Ascending aorta (tissue), 2 donors: ENCODE measurements around the gene MYH7B. TPM values are rescaled to one million over a fixed set of nuclear protein-coding genes. Genes with fewer than 3 reads are reported as not detected.

Source experiments
- DNase-seq, 2 donors: peaks; one replicate each; pipeline ENCODE4 v3.0.0-alpha.2; 2019; ENCODE audit warnings: low spot score in 2 of 2
- H3K27ac ChIP-seq, 2 donors: fragments of 200-600 bp; sonication (generic); one replicate each; pipeline ENCODE4 v1.5.1; 2016 to 2017; ENCODE audit warnings: mild to moderate bottlenecking in 1 of 2
- H3K27me3 ChIP-seq: fragments of 200-600 bp; sonication (generic); one replicate; pipeline ENCODE4 v1.5.1; 2017
- H3K36me3 ChIP-seq, 2 donors: fragments of 200-600 bp; sonication (generic); one replicate each; pipeline ENCODE4 v1.5.1; 2016
- H3K4me1 ChIP-seq, 2 donors: fragments of 200-600 bp; sonication (generic); one replicate each; pipeline ENCODE4 v1.5.1; 2016 to 2017; ENCODE audit warnings: mild to moderate bottlenecking in 1 of 2
- H3K4me3 ChIP-seq, 2 donors: fragments of 200-600 bp; sonication (generic); one replicate each; pipeline ENCODE4 v1.5.1; 2016 to 2017; ENCODE audit warnings: mild to moderate bottlenecking in 1 of 2
- H3K9me3 ChIP-seq, 2 donors: fragments of 200-600 bp; sonication (generic); one replicate each; pipeline ENCODE4 v1.5.1; 2016
- CTCF ChIP-seq, 3 experiments: fragments of 200-600 bp in 2 of 3; fragments of 450-650 bp in 1 of 3; sonication (generic) in 2 of 3; IDR thresholded peaks; one replicate each; pipeline ENCODE4 v1.5.1; 2016 to 2019; ENCODE audit warnings: antibody characterized with exemption in 3 of 3, mild to moderate bottlenecking in 1 of 3, moderate library complexity in 1 of 3
- intact Hi-C: fragments of 100-400 bp; cut with DNase I; formaldehyde crosslinking; loops from one replicate; pipeline ENCODE4 v1.15.1; 2023
- total RNA-seq: library from RNA; depleted of rRNA; stranded (reverse); fragments of >200 nt; gene quantifications from one replicate; pipeline ENCODE4 v1.1.0, GENCODE V29; 2016

MYH7B gene
- total RNA-seq, 1 donor from 2014 or later, result 4.7 TPM

- no peak for TF ChIP-seq CTCF (IDR thresholded peaks at IDR 0.05)
- Histone ChIP-seq H3K9me3 (no peaks in the 10 kb centered on the region), H3K27ac (peak overlapping the region in 1 of 2 donors; percentile 63), H3K4me1 (peaks cover 0 to 19% of the 10 kb centered on the region in 2 donors), H3K36me3 (peaks cover 54 to 73% of the 10 kb centered on the region in 2 donors), H3K27me3 (no peaks in the 10 kb centered on the region), H3K4me3 (no peak overlapping the region)
- intact Hi-C loops, result no loop called here
- DNase-seq, result no peak
Observed at GRCh38 chr20:34925341-34925740, 30.3 kb upstream of the MYH7B start.

GRCh38 chr20:34925981-34926380 is 29.7 kb upstream of the MYH7B start:
- H3K4me1 ChIP-seq, result peaks cover 0 to 19% of the 10 kb centered on the region in 2 donors
- peaks cover 49 to 71% of the 10 kb centered on the region in 2 donors for H3K36me3 ChIP-seq
- H3K4me3 ChIP-seq, result no peak overlapping the region
- H3K27me3 ChIP-seq, result no peaks in the 10 kb centered on the region
- intact Hi-C loops, result no loop called here
- peak overlapping the region; percentile 24 to 63 for H3K27ac ChIP-seq
- no peak for DNase-seq
- H3K9me3 ChIP-seq, result no peaks in the 10 kb centered on the region
- no peak for TF ChIP-seq CTCF (IDR thresholded peaks at IDR 0.05)

- Histone ChIP-seq H3K4me1 (peaks cover 0 to 19% of the 10 kb centered on the region in 2 donors), H3K27ac (peak overlapping the region; percentile 45 to 63), H3K9me3 (no peaks in the 10 kb centered on the region), H3K36me3 (peaks cover 43 to 72% of the 10 kb centered on the region in 2 donors), H3K27me3 (no peaks in the 10 kb centered on the region), H3K4me3 (no peak overlapping the region)
- intact Hi-C loops, result no loop called here
- no peak for DNase-seq
- TF ChIP-seq CTCF (IDR thresholded peaks at IDR 0.05), result no peak
Observed at GRCh38 chr20:34926581-34926980, 29.1 kb upstream of the MYH7B start.

- intact Hi-C loops, result no loop called here
- TF ChIP-seq CTCF (IDR thresholded peaks at IDR 0.05), result no peak
- Histone ChIP-seq H3K27ac (peak overlapping the region; percentile 45 to 63), H3K27me3 (no peaks in the 10 kb centered on the region), H3K36me3 (peaks cover 48 to 76% of the 10 kb centered on the region in 2 donors), H3K4me3 (no peak overlapping the region), H3K9me3 (no peaks in the 10 kb centered on the region), H3K4me1 (peaks cover 0 to 11% of the 10 kb centered on the region in 2 donors)
- no peak for DNase-seq
Observed at GRCh38 chr20:34927736-34928135, 27.9 kb upstream of the MYH7B start.

GRCh38 chr20:34928411-34928810 is 27.3 kb upstream of the MYH7B start:
- DNase-seq, result no peak
- no peak for TF ChIP-seq CTCF (IDR thresholded peaks at IDR 0.05)
- no peak overlapping the region for H3K4me3 ChIP-seq
- no peaks in the 10 kb centered on the region for H3K27me3 ChIP-seq
- H3K36me3 ChIP-seq, result peaks cover 45 to 73% of the 10 kb centered on the region in 2 donors
- H3K27ac ChIP-seq, result no peak overlapping the region
- H3K4me1 ChIP-seq, result peaks cover 0 to 5% of the 10 kb centered on the region in 2 donors
- no peaks in the 10 kb centered on the region for H3K9me3 ChIP-seq
- intact Hi-C loops, result no loop called here

GRCh38 chr20:34931771-34932170 is 23.9 kb upstream of the MYH7B start:
- Histone ChIP-seq H3K4me1 (peaks cover 0 to 3% of the 10 kb centered on the region in 2 donors), H3K27ac (no peak overlapping the region), H3K4me3 (no peak overlapping the region), H3K9me3 (no peaks in the 10 kb centered on the region), H3K27me3 (no peaks in the 10 kb centered on the region), H3K36me3 (peaks cover 37 to 60% of the 10 kb centered on the region in 2 donors)
- DNase-seq, result no peak
- intact Hi-C loops, result no loop called here
- no peak for TF ChIP-seq CTCF (IDR thresholded peaks at IDR 0.05)
